WERI-Rb-1 (cell line): ENCODE measurements around the gene MMP2.

ENCODE experiments used
- DNase-seq: peaks from one replicate; pipeline ENCODE4 v3.0.0-alpha.2; 2020
- H3K27ac ChIP-seq: fragments of 250-450 bp; sonication (Bioruptor Pico); 2 replicates; pipeline ENCODE4 v1.5.1; 2020; ENCODE audit warnings: mild to moderate bottlenecking, moderate library complexity
- H3K27me3 ChIP-seq: fragments of 250-450 bp; sonication (Bioruptor Pico); 2 replicates; pipeline ENCODE4 v1.5.1; 2021; ENCODE audit warnings: mild to moderate bottlenecking, low read depth, moderate library complexity; ENCODE audit not compliant: insufficient read depth, severe bottlenecking
- H3K36me3 ChIP-seq: fragments of 250-450 bp; sonication (Bioruptor Pico); 2 replicates; pipeline ENCODE4 v1.5.1; 2020; ENCODE audit warnings: mild to moderate bottlenecking, moderate library complexity
- H3K4me3 ChIP-seq: 2 replicates; pipeline ENCODE4 v1.5.1; 2011; ENCODE audit warnings: low read depth, mild to moderate bottlenecking, control low read depth, low read length
- H3K9me3 ChIP-seq: fragments of 250-450 bp; sonication (Bioruptor Pico); 2 replicates; pipeline ENCODE4 v1.5.1; 2021; ENCODE audit warnings: mild to moderate bottlenecking, moderate library complexity; ENCODE audit not compliant: severe bottlenecking
- CTCF ChIP-seq: IDR thresholded peaks from 2 replicates; pipeline ENCODE4 v1.5.1; 2011; ENCODE audit warnings: low read depth, mild to moderate bottlenecking, control low read depth, inconsistent platforms, low read length

Gene MMP2

GRCh38 chr16:55490301-55490700 lies 11.3 kb downstream of the MMP2 start:
- Histone ChIP-seq H3K36me3 (no peaks in the 10 kb centered on the region; the same call in 1 of the 2 replicates), H3K9me3 (no peaks in the 10 kb centered on the region)

GRCh38 chr16:55491691-55492090 lies 12.7 kb downstream of the MMP2 start:
- no peak for DNase-seq
- no peak overlapping the region for H3K4me3 ChIP-seq
- H3K27me3 ChIP-seq, result no peaks in the 10 kb centered on the region
- no peak overlapping the region for H3K27ac ChIP-seq
- H3K9me3 ChIP-seq, result no peaks in the 10 kb centered on the region
- no peak for TF ChIP-seq CTCF
- H3K36me3 ChIP-seq, result no peaks in the 10 kb centered on the region; the same call in 1 of the 2 replicates

More at GRCh38 chr16:55490301-55490700, 11.3 kb downstream of the MMP2 start:
- TF ChIP-seq CTCF, result no peak
- Histone ChIP-seq H3K4me3 (no peak overlapping the region), H3K27ac (no peak overlapping the region), H3K27me3 (no peaks in the 10 kb centered on the region)
- no peak for DNase-seq

- Histone ChIP-seq H3K36me3 (no peaks in the 10 kb centered on the region; the same call in 1 of the 2 replicates), H3K27ac (no peak overlapping the region), H3K27me3 (no peaks in the 10 kb centered on the region), H3K9me3 (no peaks in the 10 kb centered on the region), H3K4me3 (no peak overlapping the region)
- TF ChIP-seq CTCF, result no peak
- no peak for DNase-seq
These were observed 13.9 kb downstream of the MMP2 start for GRCh38 chr16:55492756-55493380.

- Histone ChIP-seq H3K27ac (no peak overlapping the region), H3K4me3 (no peak overlapping the region), H3K9me3 (no peaks in the 10 kb centered on the region), H3K36me3 (no peaks in the 10 kb centered on the region), H3K27me3 (no peaks in the 10 kb centered on the region)
- peak; percentile 48; the same call in 1 of the 2 replicates for TF ChIP-seq CTCF
- peak; percentile 54 for DNase-seq
These were observed 16.0 kb downstream of the MMP2 start for GRCh38 chr16:55494994-55495421.

- no peaks in the 10 kb centered on the region for H3K27me3 ChIP-seq
- no peaks in the 10 kb centered on the region for H3K9me3 ChIP-seq
- H3K4me3 ChIP-seq, result no peak overlapping the region
- H3K27ac ChIP-seq, result no peak overlapping the region
- TF ChIP-seq CTCF, result no peak
- no peak for DNase-seq
- H3K36me3 ChIP-seq, result no peaks in the 10 kb centered on the region
These were observed 16.8 kb downstream of the MMP2 start for GRCh38 chr16:55495616-55496289.
